Urinary bladder (tissue), 4 donors: ENCODE measurements around the gene IGF2BP2. TPM values are rescaled to one million over a fixed set of nuclear protein-coding genes. Genes with fewer than 3 reads are reported as not detected.

ENCODE experiments used
- DNase-seq: peaks from one replicate; pipeline ENCODE4 v3.0.0-alpha.2; 2015; ENCODE audit errors: extremely low spot score
- H3K27ac ChIP-seq: one replicate; pipeline ENCODE4 v1.5.1; 2013; ENCODE audit warnings: low read depth, mild to moderate bottlenecking, moderate library complexity
- H3K36me3 ChIP-seq: one replicate; pipeline ENCODE4 v1.6.1; 2013; ENCODE audit warnings: mild to moderate bottlenecking, moderate library complexity; ENCODE audit not compliant: insufficient read depth
- H3K4me1 ChIP-seq: one replicate; pipeline ENCODE4 v1.6.1; 2013; ENCODE audit warnings: mild to moderate bottlenecking, moderate library complexity; ENCODE audit not compliant: insufficient read depth
- H3K4me3 ChIP-seq: one replicate; pipeline ENCODE4 v1.5.1; 2013; ENCODE audit warnings: low read depth, low read length
- WGBS: extraction: QIAGEN DNeasy Blood & Tissue Kit; methylation state at CpG from one replicate; pipeline ENCODE4 v1.1.7; 2013; 5-methylcytosine and 5-hydroxymethylcytosine counted together
- polyA plus RNA-seq: library from polyadenylated mRNA; stranded (reverse); fragments of 200-250 nt; gene quantifications from one replicate; pipeline ENCODE4 v1.2.3, GENCODE V29; 2013
- total RNA-seq: library from RNA; depleted of rRNA; stranded (reverse); fragments of >200 nt; gene quantifications from one replicate; pipeline ENCODE4 v1.2.3, GENCODE V29; 2014
- donor health status: healthy with polysubstance abuse.
- donor health status: healthy.

Gene IGF2BP2
- total and polyA plus RNA-seq, 2 donors: 6.8 to 42.7 TPM

DNA sequence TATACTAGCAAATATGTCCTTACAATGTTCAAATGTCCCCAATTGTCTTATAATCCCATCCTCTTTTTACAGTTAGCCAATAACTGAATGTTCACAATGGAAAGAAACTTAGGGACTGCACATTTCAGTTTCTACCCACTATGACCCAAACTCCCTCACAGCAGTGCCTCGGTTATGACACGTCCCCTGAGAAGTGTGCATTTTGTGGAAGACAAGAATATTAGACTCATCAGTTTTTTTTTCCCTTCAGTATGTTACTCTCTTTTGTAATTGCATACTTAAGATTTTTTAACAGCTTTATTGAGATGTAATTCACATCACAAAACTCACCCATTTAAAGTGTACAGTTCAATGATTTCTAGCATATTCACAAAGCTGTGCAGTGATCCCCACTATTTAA lies 64.8 kb downstream of the IGF2BP2 start:
- 44% methylated on average over 2 of the region's 2 CpGs for WGBS

DNA sequence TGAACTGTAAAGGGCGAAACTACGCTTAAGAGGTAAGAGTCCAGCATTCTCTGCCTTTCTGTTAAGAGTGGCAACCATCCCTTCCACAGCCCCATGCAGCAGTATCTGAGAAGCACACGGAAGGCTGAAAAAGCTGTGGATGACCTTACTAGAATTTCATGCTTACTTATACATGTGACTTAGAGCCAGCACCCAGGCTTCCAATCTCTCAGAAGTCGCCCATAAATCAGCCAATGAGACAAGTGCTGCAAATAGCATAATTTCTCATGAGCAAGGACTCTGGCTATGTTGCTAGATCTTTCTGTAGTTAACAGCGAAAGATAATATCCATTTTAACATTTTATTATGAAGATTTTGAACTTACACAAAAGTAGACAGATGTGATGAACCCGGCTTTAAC lies 65.3 kb downstream of the IGF2BP2 start:
- Histone ChIP-seq H3K4me1 (no peaks in the 10 kb centered on the region), H3K36me3 (no peaks in the 10 kb centered on the region), H3K4me3 (no peak overlapping the region), H3K27ac (no peak overlapping the region)
- 84% methylated on average over 6 of the region's 6 CpGs for WGBS
- DNase-seq: no peak

More for the DNA sequence above, 64.8 kb downstream of the IGF2BP2 start:
- H3K4me3 ChIP-seq: no peak overlapping the region
- H3K36me3 ChIP-seq: no peaks in the 10 kb centered on the region
- DNase-seq: no peak
- no peaks in the 10 kb centered on the region for H3K4me1 ChIP-seq
- no peak overlapping the region for H3K27ac ChIP-seq

DNA sequence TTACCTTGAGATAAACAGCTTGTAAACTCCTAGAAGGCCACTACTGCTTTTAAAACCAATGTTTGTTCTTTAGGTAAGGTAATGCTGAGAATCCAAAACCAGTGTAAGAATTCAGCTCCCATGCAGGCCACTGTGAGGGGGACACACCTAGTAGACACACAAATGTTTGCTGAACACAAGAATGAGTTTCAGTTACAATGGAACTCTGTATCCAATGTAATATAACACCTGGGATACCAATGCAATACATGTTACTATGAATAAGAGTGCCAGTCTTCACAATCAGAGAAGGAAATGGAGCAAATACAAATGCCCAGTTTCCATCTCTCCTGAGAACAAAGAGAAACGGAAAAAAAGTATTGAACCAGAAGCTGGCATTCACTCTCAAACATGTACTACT lies 65.9 kb downstream of the IGF2BP2 start:
- Histone ChIP-seq H3K4me1 (no peaks in the 10 kb centered on the region), H3K4me3 (no peak overlapping the region), H3K27ac (no peak overlapping the region), H3K36me3 (no peaks in the 10 kb centered on the region)
- WGBS: 76% methylated on average over 1 of the region's 1 CpG
- DNase-seq: no peak

DNA sequence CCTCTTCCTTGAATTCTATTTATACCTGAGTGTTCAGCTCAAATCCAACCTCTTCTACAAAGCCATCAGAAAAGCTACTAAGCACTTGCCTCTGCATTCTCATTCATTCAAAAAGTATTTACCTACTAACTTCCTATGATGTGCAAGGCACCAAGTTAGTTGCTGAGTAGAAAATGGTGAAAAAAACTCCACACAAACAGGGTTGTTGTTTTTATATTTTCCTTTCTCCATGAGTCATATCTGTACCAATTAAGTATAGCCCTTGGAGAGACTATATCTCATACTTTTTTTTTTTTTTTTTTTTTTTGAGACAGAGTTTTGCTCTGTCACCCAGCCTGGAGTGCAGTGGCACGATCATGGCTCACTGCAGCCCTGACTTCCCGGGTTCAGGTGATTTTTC lies 67.7 kb downstream of the IGF2BP2 start:
- 95% methylated on average over 2 of the region's 2 CpGs for WGBS
- no peak for DNase-seq
- Histone ChIP-seq H3K4me3 (no peak overlapping the region), H3K27ac (no peak overlapping the region), H3K4me1 (no peaks in the 10 kb centered on the region), H3K36me3 (no peaks in the 10 kb centered on the region)

DNA sequence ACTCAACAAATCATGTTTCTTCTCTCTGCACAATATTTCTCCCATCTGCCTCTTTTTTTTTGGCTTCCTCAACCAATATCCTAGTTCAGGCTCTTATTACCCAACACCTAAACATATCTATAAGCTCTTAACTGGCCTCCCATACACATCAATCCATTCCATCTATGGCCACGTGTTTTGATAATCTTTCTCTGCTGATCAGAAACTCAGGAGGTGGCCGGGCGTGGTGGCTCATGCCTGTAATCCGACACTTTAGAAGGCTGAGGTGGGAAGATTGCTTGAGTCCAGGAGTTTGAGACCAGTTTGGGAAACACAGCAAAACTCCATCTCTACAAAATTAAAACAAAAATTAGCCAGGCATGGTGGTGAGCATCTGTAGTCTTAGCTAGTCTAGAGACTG lies 68.4 kb downstream of the IGF2BP2 start:
- no peak for DNase-seq
- WGBS: 93% methylated on average over 4 of the region's 4 CpGs
- Histone ChIP-seq H3K36me3 (no peaks in the 10 kb centered on the region), H3K27ac (no peak overlapping the region), H3K4me3 (no peak overlapping the region), H3K4me1 (no peaks in the 10 kb centered on the region)

DNA sequence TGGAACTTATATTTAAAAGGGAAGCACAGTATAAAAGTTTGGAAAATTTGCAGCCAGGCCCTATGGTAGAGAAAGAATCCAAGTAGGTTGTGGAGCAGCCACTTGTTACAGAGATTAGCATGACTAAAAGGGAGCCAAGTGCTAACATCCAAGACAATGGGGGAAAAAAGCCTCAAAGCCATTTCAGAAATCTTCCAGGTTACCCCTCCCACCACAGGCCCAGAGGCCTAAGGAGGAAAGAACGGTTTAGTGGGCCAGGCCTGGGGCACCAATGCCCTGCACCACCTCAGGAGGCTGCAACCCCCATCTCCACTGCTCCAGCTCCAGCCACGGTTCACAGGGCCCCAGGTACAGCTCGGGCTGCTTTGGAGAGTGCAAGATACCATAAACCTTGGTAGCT lies 69.9 kb downstream of the IGF2BP2 start:
- no peaks in the 10 kb centered on the region for H3K4me1 ChIP-seq
- no peak overlapping the region for H3K27ac ChIP-seq
- DNase-seq: no peak
- no peaks in the 10 kb centered on the region for H3K36me3 ChIP-seq
- no peak overlapping the region for H3K4me3 ChIP-seq
- WGBS: 96% methylated on average over 3 of the region's 3 CpGs

DNA sequence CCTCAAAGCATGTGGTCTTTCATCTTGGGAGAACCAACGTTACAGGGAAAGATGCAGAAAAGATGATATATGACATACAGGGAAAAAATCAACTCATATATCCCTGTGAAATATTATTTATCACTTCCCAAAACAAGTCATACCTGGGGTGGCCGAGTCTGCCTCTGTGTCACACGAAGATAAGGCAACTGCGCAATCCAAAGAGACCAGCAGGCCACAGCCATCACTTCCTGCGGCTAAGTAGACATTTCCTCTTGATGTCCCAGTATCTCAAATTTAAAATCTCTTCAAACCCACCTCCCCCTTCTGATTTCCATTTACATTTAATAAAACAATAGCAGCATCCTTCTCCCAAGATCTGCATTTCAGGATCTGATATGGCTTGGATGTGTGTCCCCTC lies 71.5 kb downstream of the IGF2BP2 start:
- no peak for DNase-seq
- Histone ChIP-seq H3K4me1 (no peaks in the 10 kb centered on the region), H3K27ac (no peak overlapping the region), H3K36me3 (no peaks in the 10 kb centered on the region), H3K4me3 (no peak overlapping the region)
- 76% methylated on average over 5 of the region's 5 CpGs for WGBS

DNA sequence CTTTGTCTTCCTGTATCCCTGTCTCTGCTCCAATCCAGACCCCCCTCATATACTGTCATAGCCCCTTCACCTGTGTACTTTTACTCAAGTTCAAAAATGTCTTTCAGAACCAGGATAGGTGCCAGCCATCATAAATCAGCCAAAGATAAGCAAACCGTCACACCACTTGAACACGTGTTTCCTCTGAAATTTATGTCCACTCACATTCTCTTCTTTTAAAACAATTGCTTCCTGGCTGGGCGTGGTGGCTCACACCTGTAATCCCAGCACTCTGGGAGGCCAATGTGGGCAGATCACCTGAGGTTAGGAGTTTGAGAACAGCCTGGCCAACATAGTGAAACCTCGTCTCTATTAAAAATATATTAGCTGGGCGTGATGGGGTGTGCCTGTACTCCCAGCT lies 74.1 kb downstream of the IGF2BP2 start:
- WGBS: 76% methylated on average over 5 of the region's 5 CpGs

DNA sequence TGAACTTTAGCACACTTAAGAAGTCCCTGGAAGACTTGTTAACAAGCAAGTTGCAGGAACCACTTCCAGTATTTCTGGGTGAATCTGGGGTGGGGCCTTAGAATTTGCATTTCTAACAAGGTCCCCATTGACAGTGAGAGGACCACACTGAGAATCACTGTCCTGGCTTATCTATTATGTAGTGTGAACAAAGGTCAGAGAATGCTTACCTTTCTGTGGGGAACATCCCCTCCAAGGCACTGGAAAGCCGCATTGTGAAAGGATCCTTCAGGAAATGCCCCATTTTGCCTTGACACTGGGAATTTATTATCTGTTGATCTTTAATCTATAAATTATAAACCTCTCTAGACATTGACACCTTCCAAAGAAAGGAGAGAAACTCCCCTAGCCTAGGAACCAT lies 74.8 kb downstream of the IGF2BP2 start:
- peaks cover 2% of the 10 kb centered on the region for H3K4me1 ChIP-seq
- no peak overlapping the region for H3K4me3 ChIP-seq
- H3K27ac ChIP-seq: no peak overlapping the region
- 92% methylated on average over 1 of the region's 1 CpG for WGBS
- H3K36me3 ChIP-seq: no peaks in the 10 kb centered on the region
- no peak for DNase-seq

More for the DNA sequence above, 74.1 kb downstream of the IGF2BP2 start:
- Histone ChIP-seq H3K27ac (no peak overlapping the region), H3K4me1 (peaks cover 2% of the 10 kb centered on the region), H3K4me3 (no peak overlapping the region), H3K36me3 (no peaks in the 10 kb centered on the region)
- no peak for DNase-seq

DNA sequence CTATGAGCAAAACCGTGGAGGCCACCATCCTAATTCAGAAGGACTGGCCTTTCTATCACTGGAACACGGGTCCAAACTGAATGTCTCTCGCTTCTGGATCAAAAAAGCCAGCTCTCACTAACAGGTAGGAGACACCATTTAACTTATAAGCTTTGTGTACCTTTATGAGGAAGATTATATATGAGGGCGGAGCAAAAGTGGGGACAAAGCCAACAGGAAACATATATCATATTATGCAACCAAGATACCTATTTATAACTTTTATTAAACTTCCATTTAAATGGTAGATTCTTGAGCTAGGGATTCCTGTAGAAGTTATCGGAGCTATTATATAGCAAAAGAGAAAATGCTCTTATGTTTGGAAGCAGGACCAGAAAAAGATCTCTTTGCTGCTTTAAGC lies 78.4 kb downstream of the IGF2BP2 start:
- no peak overlapping the region for H3K27ac ChIP-seq
- 64% methylated on average over 5 of the region's 5 CpGs for WGBS

DNA sequence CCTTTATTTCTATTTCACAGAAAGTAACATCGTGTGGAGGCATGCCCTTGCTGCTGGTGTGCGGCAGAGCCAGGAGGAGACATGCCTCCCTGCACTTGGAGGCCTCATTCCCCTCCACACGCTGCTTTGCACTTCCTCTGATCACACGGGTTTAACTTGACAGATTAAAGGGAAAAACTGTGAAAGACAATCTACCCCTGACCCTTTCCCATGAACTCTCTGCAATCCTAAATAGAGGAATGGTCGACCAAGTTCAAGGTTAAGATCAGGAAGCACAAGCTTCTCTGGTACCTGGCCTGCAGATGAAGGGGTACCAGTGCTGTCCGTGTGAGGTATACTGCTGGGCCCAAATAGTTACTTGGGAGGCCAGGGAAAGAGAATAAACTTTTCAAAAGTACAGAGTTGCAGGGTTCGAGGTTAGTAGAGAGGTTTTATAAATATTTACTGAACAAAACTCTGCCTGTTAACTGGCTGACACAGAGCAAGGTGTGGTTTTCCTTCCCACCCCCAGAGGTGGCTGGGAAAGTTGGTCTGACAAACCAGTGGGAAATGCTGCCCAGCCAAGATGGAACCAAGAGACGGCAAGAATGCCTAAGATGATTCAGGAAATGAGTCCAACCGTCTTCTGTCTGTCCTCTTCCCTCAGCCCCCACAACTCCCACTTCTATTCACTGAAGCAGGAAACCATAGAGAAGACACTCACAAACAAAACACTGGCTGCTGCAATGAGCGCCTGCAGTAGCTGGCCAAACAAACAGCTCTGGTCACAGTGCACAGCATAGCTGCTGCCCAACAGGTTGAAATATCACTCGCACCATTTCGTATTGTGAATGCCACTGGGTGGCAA lies 79.6 kb downstream of the IGF2BP2 start:
- 41% methylated on average over 12 of the region's 12 CpGs for WGBS
- DNase-seq: no peak

More for the DNA sequence above, 78.4 kb downstream of the IGF2BP2 start:
- DNase-seq: no peak
- Histone ChIP-seq H3K4me1 (peaks cover 2% of the 10 kb centered on the region), H3K4me3 (no peak overlapping the region), H3K36me3 (no peaks in the 10 kb centered on the region)

DNA sequence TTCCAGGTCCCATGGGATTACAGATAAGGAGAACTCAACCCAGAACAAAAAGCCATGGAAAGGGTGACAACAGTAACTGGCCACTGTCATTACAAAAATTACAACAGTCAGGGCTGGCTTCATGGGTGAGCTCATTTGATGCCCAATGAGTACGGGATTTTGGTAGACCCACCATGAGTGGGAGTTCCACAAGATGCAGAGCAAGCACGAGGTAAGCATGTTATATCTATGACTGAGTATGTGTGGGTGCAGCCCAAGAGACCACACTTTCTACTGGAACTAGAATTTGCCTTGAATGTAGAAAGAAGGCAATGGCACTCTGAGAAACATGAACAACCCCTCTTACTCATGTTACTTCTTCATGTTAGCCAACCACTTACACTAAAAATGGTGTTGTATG lies 83.3 kb downstream of the IGF2BP2 start:
- WGBS: 89% methylated on average over 2 of the region's 2 CpGs
- Histone ChIP-seq H3K4me3 (no peak overlapping the region), H3K4me1 (peaks cover 2% of the 10 kb centered on the region), H3K27ac (no peak overlapping the region), H3K36me3 (no peaks in the 10 kb centered on the region)
- no peak for DNase-seq

More for the DNA sequence above, 79.6 kb downstream of the IGF2BP2 start:
- Histone ChIP-seq H3K27ac (no peak overlapping the region), H3K4me3 (no peak overlapping the region), H3K36me3 (no peaks in the 10 kb centered on the region), H3K4me1 (peaks cover 2% of the 10 kb centered on the region)

DNA sequence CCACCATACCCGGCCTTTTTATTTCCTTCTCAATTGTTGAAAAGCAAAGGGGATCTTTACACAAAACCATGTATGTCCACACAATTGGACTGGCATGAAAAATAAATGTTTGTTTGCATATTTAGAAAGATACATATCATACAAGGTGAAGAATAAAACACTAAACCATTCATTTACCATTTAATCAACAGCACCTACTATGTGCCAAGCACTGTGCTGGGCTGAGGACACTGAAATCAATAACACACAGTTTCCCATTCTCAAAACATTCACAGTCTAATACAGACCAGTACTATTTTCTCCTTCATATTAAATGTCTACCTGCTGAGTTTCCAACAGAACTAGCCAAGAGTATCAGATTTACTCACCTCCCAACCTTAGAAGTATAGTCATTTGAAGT lies 84.7 kb downstream of the IGF2BP2 start:
- H3K27ac ChIP-seq: no peak overlapping the region
- H3K4me1 ChIP-seq: no peaks in the 10 kb centered on the region
- DNase-seq: no peak
- 86% methylated on average over 1 of the region's 1 CpG for WGBS
- no peak overlapping the region for H3K4me3 ChIP-seq
- no peaks in the 10 kb centered on the region for H3K36me3 ChIP-seq

DNA sequence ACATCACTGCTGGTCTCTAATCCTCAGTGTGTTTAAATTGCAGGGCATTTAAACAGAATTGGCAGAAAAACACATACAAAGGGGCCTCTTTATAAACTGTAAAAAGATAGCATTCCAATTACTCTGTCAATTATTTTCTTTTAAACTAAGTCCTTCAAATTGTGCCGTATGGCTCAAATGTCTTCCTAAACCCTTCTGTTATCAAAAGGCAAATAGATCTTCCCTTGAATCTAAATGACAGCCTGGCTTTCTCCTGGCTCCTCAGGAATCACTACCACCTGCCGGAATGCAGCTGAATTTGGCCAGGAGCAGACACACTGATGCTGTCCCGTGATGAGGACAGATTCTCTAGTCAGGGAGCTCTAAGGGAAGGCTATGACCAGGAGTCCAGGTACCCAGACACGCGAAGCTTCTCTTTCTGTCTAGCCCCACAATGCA lies 85.6 kb downstream of the IGF2BP2 start:
- Histone ChIP-seq H3K4me3 (no peak overlapping the region), H3K4me1 (no peaks in the 10 kb centered on the region), H3K27ac (no peak overlapping the region), H3K36me3 (no peaks in the 10 kb centered on the region)
- 62% methylated on average over 5 of the region's 5 CpGs for WGBS
- no peak for DNase-seq
